A549 (cell line): ENCODE results near the gene GLYATL3.

Experiments used
- BHLHE40 ChIP-seq: IDR thresholded peaks from 2 replicates; pipeline ENCODE4 v1.6.1; 2012; ENCODE audit warnings: low read depth, low read length, inconsistent platforms
- EHMT2 ChIP-seq: fragments of 200-600 bp; sonication (generic); IDR thresholded peaks from 2 replicates; pipeline ENCODE4 v1.6.1; 2016; ENCODE audit warnings: antibody characterized with exemption, low read depth, mild to moderate bottlenecking, moderate library complexity
- EP300 ChIP-seq, 2 experiments: fragments of >200 bp; sonication (Bioruptor Twin); formaldehyde crosslinking; IDR thresholded peaks; 2 replicates in 1 of 2; 3 replicates in 1 of 2; pipeline ENCODE4 v1.6.1; 2016 to 2017
- GATA3 ChIP-seq: IDR thresholded peaks from 2 replicates; pipeline ENCODE4 v1.6.1; 2012; ENCODE audit warnings: borderline replicate concordance
- MYC ChIP-seq: IDR thresholded peaks from 2 replicates; pipeline ENCODE4 v1.6.1; 2012; ENCODE audit warnings: mild to moderate bottlenecking, inconsistent platforms, low read length, improper control_type of control experiment, borderline replicate concordance
- SMC3 ChIP-seq: fragments of >200 bp; sonication (Bioruptor Twin); formaldehyde crosslinking; IDR thresholded peaks from 3 replicates; pipeline ENCODE4 v1.6.1; 2018; ENCODE audit warnings: inconsistent platforms
- TF ChIP-seq, protein P1 (sequence below): fragments of >200 bp; sonication (Bioruptor Twin); formaldehyde crosslinking; IDR thresholded peaks from 3 replicates; pipeline ENCODE4 v1.5.1; 2016
- TF ChIP-seq, protein P2 (sequence below): fragments of >200 bp; sonication (Bioruptor Twin); formaldehyde crosslinking; IDR thresholded peaks from 2 replicates; pipeline ENCODE4 v1.6.1; 2016

DNA sequence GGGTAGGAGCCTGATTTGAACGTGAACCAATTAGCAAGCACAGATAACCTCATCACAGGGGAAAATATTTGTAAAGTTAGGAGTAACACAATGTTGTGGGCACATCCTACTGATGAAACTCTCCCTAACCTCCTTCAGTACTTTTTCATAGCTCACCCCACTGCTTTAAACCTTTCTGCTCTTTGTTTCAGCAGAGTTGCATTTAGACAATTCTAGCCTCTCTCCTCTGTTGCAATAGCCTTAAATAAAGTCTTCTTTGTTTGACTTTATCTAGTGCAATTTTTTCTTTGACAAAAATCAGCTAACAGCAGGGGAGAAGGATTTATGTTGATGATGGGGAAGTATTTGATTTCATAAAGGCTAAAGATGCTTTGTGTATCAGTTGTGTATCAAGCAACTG, 64.8 kb downstream of the GLYATL3 start:
- no peak for TF ChIP-seq EHMT2
- TF ChIP-seq, protein P1, sequence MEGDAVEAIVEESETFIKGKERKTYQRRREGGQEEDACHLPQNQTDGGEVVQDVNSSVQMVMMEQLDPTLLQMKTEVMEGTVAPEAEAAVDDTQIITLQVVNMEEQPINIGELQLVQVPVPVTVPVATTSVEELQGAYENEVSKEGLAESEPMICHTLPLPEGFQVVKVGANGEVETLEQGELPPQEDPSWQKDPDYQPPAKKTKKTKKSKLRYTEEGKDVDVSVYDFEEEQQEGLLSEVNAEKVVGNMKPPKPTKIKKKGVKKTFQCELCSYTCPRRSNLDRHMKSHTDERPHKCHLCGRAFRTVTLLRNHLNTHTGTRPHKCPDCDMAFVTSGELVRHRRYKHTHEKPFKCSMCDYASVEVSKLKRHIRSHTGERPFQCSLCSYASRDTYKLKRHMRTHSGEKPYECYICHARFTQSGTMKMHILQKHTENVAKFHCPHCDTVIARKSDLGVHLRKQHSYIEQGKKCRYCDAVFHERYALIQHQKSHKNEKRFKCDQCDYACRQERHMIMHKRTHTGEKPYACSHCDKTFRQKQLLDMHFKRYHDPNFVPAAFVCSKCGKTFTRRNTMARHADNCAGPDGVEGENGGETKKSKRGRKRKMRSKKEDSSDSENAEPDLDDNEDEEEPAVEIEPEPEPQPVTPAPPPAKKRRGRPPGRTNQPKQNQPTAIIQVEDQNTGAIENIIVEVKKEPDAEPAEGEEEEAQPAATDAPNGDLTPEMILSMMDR: no peak
- no peak for TF ChIP-seq MYC
- no peak for TF ChIP-seq EP300 (IDR thresholded peaks at IDR 0.05)
- TF ChIP-seq BHLHE40: no peak
- TF ChIP-seq GATA3: no peak
- TF ChIP-seq, protein P2, sequence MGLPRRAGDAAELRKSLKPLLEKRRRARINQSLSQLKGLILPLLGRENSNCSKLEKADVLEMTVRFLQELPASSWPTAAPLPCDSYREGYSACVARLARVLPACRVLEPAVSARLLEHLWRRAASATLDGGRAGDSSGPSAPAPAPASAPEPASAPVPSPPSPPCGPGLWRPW: no peak
- no peak for TF ChIP-seq SMC3
